Ovary (tissue), 9 donors: Measurements from ENCODE around the gene TRAK2. TPM values are rescaled to one million over a fixed set of nuclear protein-coding genes. Genes with fewer than 3 reads are reported as not detected.

Source experiments
- DNase-seq, 5 donors: peaks; one replicate each; pipeline ENCODE4 v3.0.0-alpha.2; 2019 to 2020
- H3K27ac ChIP-seq, 2 donors: fragments of 200-600 bp; one replicate each; pipeline versions ENCODE4 v1.5.1 to v1.8.0; 2019 to 2022
- H3K27me3 ChIP-seq: fragments of 200-600 bp; one replicate; pipeline ENCODE4 v1.8.0; 2022
- H3K36me3 ChIP-seq: fragments of 200-600 bp; sonication (generic); one replicate; pipeline ENCODE4 v1.5.1; 2019
- H3K4me1 ChIP-seq: one replicate; pipeline ENCODE4 v1.8.1; 2013; ENCODE audit warnings: mild to moderate bottlenecking, moderate library complexity; ENCODE audit not compliant: insufficient read depth
- H3K4me3 ChIP-seq: fragments of 200-600 bp; sonication (generic); one replicate; pipeline ENCODE4 v1.5.1; 2017
- H3K9me3 ChIP-seq, 2 donors: fragments of 200-600 bp in 1 of 2; sonication (generic) in 1 of 2; one replicate each; pipeline versions ENCODE4 v1.5.1 to v1.8.1; 2013 to 2019; ENCODE audit warnings: mild to moderate bottlenecking in 1 of 2, moderate library complexity in 1 of 2
- CTCF ChIP-seq, 3 donors: fragments of 450-650 bp in 2 of 3; fragments of 200-600 bp in 1 of 3; IDR thresholded peaks; one replicate each; pipeline versions ENCODE4 v1.5.1 to v1.8.0; 2016 to 2022; ENCODE audit warnings: antibody characterized with exemption in 3 of 3, mild to moderate bottlenecking in 1 of 3
- EP300 ChIP-seq: sonication (generic); formaldehyde crosslinking; IDR thresholded peaks from one replicate; pipeline ENCODE4 v1.6.1; 2017; ENCODE audit warnings: antibody characterized with exemption
- POLR2A ChIP-seq: fragments of 450-650 bp; IDR thresholded peaks from one replicate; pipeline ENCODE4 v1.6.1; 2017; ENCODE audit warnings: antibody characterized with exemption, mild to moderate bottlenecking, moderate library complexity
- WGBS, 3 donors: extraction: QIAGEN DNeasy Blood & Tissue Kit in 1 of 3; methylation state at CpG; one replicate each; pipeline versions ENCODE4 v1.1.5 to v1.1.7; 2013 to 2017; 5-methylcytosine and 5-hydroxymethylcytosine counted together
- intact Hi-C, 4 donors: fragments of 100-400 bp; cut with DNase I; formaldehyde crosslinking; loops; one replicate each; pipeline versions ENCODE4 v1.11.0 to v1.15.1; 2022 to 2023
- polyA plus RNA-seq, 2 donors: library from polyadenylated mRNA; stranded (reverse); fragments of 200-250 nt in 1 of 2; fragments of 350-450 nt in 1 of 2; fragmentation: Illumina TruSeq in 1 of 2; extraction: RNeasy Lipid Tissue Mini Kit (QIAGEN cat#74804) in 1 of 2; gene quantifications; one replicate each; pipeline ENCODE4 v1.2.3, GENCODE V29; 2013 to 2014
- total RNA-seq, 7 donors: library from RNA; depleted of rRNA in 2 of 7; stranded (reverse); fragments of >200 nt in 2 of 7; fragmentation: NEBNext Ultra II Directional in 3 of 7; extraction: Animal tissue kit (Norgen Biotek cat#: 25700) in 3 of 7; gene quantifications; one replicate each; pipeline versions ENCODE4 v1.1.0 to v1.2.4, GENCODE V29; 2016 to 2023
- donor health status: DM: no; HTN: no; CAD: no; lungs with moderate emphysema.
- donor health status: DM: no; HTN: no; CAD: no.
- donor health status: Bipolar disorder and iron deficiency.
- donor health status: DM: yes; HTN: yes; CAD: no.
- donor health status: DM: no; HTN: no; CAD: no.
- donor health status: DM: yes; HTN: yes; CAD: no.

Gene TRAK2
- total and polyA plus RNA-seq, 9 donors = 8.3 to 33.7 (median 20.2) TPM

DNA sequence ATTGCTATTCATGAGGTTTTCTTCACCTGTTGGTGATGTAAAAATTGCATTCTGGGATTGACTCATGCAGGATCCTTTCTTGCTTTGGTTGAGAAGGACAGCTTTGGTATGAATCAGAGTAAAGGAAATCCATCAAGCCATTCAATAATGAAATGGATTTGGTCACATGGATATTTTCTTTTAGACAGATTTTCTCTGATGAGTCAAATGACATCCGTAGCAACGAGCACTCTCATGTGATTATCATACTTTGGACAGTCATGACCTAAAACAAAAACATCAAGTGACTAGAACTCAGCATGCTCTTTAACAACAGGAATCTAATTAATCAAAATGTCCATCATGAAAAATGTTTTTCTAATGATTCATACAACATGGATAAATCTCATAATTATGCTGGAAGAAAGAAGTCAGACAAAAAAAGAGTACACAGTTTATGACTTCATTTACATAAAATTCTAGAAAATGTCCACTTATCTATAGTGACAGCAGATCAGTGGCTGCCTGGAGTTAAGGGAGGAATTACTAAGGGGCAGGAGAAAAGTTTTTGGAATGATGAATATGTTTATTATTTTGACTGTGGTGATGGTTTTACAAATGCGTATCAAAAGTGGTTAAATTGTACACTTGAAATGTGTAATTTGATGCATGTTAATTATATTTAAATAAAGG is 30.7 kb downstream of the TRAK2 start:
- WGBS, 3 donors = 80 to 87% (median 80%) methylated on average over 3 of the region's 3 CpGs
- TF ChIP-seq EP300 = no peak
- Histone ChIP-seq H3K27ac (no peak overlapping the region), H3K27me3 (no peaks in the 10 kb centered on the region), H3K9me3 (no peaks in the 10 kb centered on the region), H3K4me3 (no peak overlapping the region), H3K4me1 (peaks cover 1% of the 10 kb centered on the region), H3K36me3 (no peaks in the 10 kb centered on the region)
- intact Hi-C loops = no loop called here
- no peak for DNase-seq

DNA sequence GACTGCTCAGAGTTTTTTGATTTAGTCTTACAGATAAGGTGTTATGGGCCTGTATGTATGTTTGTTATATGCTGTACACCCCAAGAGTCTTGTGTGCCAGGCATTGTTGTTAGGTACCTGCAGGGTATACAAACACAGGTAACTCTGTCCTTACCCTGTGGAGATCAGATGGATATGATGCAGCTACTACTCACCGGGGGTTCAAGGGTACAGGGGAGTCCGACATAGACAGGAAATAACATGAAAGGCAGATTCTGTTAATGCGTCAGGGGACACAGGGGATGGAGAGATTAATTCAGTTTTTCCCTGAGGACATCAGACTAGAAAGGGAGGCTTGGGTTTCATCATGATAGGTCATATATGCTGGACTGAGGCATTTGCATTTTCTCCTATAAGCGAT is 31.3 kb downstream of the TRAK2 start:
- H3K9me3 ChIP-seq = no peaks in the 10 kb centered on the region
- WGBS, 3 donors = 71 to 98% (median 97%) methylated on average over 4 of the region's 4 CpGs
- H3K4me3 ChIP-seq = no peak overlapping the region
- DNase-seq = no peak
- TF ChIP-seq POLR2A (no peak), EP300 (no peak), CTCF (IDR thresholded peaks at IDR 0.05) (no peak)
- H3K36me3 ChIP-seq = no peaks in the 10 kb centered on the region
- no peak overlapping the region for H3K27ac ChIP-seq
- no peaks in the 10 kb centered on the region for H3K27me3 ChIP-seq
- peaks cover 1% of the 10 kb centered on the region for H3K4me1 ChIP-seq
- intact Hi-C loops = no loop called here

- no peak overlapping the region for H3K4me3 ChIP-seq
- DNase-seq = no peak
- intact Hi-C loops = no loop called here
- H3K4me1 ChIP-seq = peaks cover 1% of the 10 kb centered on the region
- no peaks in the 10 kb centered on the region for H3K27me3 ChIP-seq
- H3K27ac ChIP-seq = no peak overlapping the region
- no peaks in the 10 kb centered on the region for H3K9me3 ChIP-seq
- TF ChIP-seq EP300 (no peak), POLR2A (no peak), CTCF (IDR thresholded peaks at IDR 0.05) (no peak)
- 79 to 89% (median 82%) methylated on average over 3 of the region's 3 CpGs for WGBS, 3 donors
- no peaks in the 10 kb centered on the region for H3K36me3 ChIP-seq
Measured at GRCh38 chr2:201419057-201419635, 32.1 kb downstream of the TRAK2 start.

GRCh38 chr2:201415149-201415548 is 36.1 kb downstream of the TRAK2 start:
- H3K27ac ChIP-seq = no peak overlapping the region
- intact Hi-C loops = no loop called here
- no peaks in the 10 kb centered on the region for H3K9me3 ChIP-seq
- 18 to 54% (median 36%) methylated on average over 2 of the region's 2 CpGs for WGBS, 3 donors
- no peak overlapping the region for H3K4me3 ChIP-seq
- peaks cover 4% of the 10 kb centered on the region for H3K4me1 ChIP-seq
- TF ChIP-seq EP300 (no peak), POLR2A (no peak)
- DNase-seq = no peak
- no peaks in the 10 kb centered on the region for H3K36me3 ChIP-seq
- H3K27me3 ChIP-seq = no peaks in the 10 kb centered on the region

GRCh38 chr2:201414099-201415023 is 36.9 kb downstream of the TRAK2 start:
- Histone ChIP-seq H3K36me3 (no peaks in the 10 kb centered on the region), H3K4me1 (peaks cover 4% of the 10 kb centered on the region), H3K27me3 (no peaks in the 10 kb centered on the region), H3K9me3 (no peaks in the 10 kb centered on the region), H3K27ac (no peak overlapping the region), H3K4me3 (no peak overlapping the region)
- DNase-seq = no peak
- WGBS, 3 donors = 27 to 33% (median 27%) methylated on average over 3 of the region's 3 CpGs
- TF ChIP-seq EP300 (no peak), POLR2A (no peak), CTCF (IDR thresholded peaks at IDR 0.05) (no peak)
- intact Hi-C loops = loop anchor here in 1 of 4 donors (5.0 kb wide), 1 partner anchor 38 kb away; the partner anchor contains the start of genes STRADB and TRAK2
